NCI-H82 (cell line): ENCODE data around the gene TPPP3.

Experiments used
- DNase-seq: peaks from one replicate; lab custom pipeline; 2025; lab: John Stamatoyannopoulos, UW

The TPPP3 gene

GRCh38 chr16:67393111-67393787 lies at the start of gene TPPP3:
TPPP3 (minus strand) TSS chr16:67393498; CDS start chr16:67391111, 2,387 bp downstream.
- peak; percentile 95 for DNase-seq

GRCh38 chr16:67442581-67443255 lies 49.4 kb upstream of the TPPP3 start:
- no peak for DNase-seq

GRCh38 chr16:67441907-67442306 lies 48.6 kb upstream of the TPPP3 start:
- DNase-seq: no peak

GRCh38 chr16:67441271-67441753 lies 48.0 kb upstream of the TPPP3 start:
- peak; percentile 45 for DNase-seq

- DNase-seq: no peak
Measured at GRCh38 chr16:67438824-67439393, 45.6 kb upstream of the TPPP3 start.

- DNase-seq: no peak
Measured at GRCh38 chr16:67438098-67438791, 44.9 kb upstream of the TPPP3 start.

- no peak for DNase-seq
Measured at GRCh38 chr16:67437513-67437912, 44.2 kb upstream of the TPPP3 start.

- DNase-seq: no peak
Measured at GRCh38 chr16:67436640-67437193, 43.4 kb upstream of the TPPP3 start.

GRCh38 chr16:67435758-67436164 lies 42.5 kb upstream of the TPPP3 start:
- peak; percentile 15 for DNase-seq

- DNase-seq: no peak
Measured at GRCh38 chr16:67433131-67433719, 39.9 kb upstream of the TPPP3 start.

GRCh38 chr16:67432506-67432890 lies 39.2 kb upstream of the TPPP3 start:
- no peak for DNase-seq

- DNase-seq: peak; percentile 86
Measured at GRCh38 chr16:67431775-67432505, 38.6 kb upstream of the TPPP3 start.

GRCh38 chr16:67430977-67431774 lies 37.9 kb upstream of the TPPP3 start, which contains the start of gene HSD11B2:
HSD11B2 (plus strand) TSS chr16:67431121; CDS start chr16:67431249, 128 bp downstream.
- DNase-seq: peak; percentile 83

- DNase-seq: peak; percentile 56
Measured at GRCh38 chr16:67430504-67430976, 37.2 kb upstream of the TPPP3 start.

- DNase-seq: peak; percentile 45
Measured at GRCh38 chr16:67429799-67430503, 36.7 kb upstream of the TPPP3 start.

- peak; percentile 45 for DNase-seq
Measured at GRCh38 chr16:67429053-67429798, 35.9 kb upstream of the TPPP3 start.

GRCh38 chr16:67428146-67428731 lies 34.9 kb upstream of the TPPP3 start:
- DNase-seq: peak; percentile 91

- DNase-seq: no peak
Measured at GRCh38 chr16:67426950-67427349, 33.7 kb upstream of the TPPP3 start.
